Fibroblast of skin of abdomen (primary cell): Measurements from ENCODE around the gene GEMIN8.
A peak's percentile ranks its signal among the peaks of the same experiment; 100 is the strongest.

Source experiments
- DNase-seq: peaks from one replicate; pipeline ENCODE4 v3.0.0-alpha.2; 2013

The GEMIN8 gene

GRCh38 chrX:14015294-14015693 is 14.4 kb downstream of the GEMIN8 start:
- peak; percentile 27 for DNase-seq

GRCh38 chrX:14014526-14014925 is 15.2 kb downstream of the GEMIN8 start:
- no peak for DNase-seq

DNA sequence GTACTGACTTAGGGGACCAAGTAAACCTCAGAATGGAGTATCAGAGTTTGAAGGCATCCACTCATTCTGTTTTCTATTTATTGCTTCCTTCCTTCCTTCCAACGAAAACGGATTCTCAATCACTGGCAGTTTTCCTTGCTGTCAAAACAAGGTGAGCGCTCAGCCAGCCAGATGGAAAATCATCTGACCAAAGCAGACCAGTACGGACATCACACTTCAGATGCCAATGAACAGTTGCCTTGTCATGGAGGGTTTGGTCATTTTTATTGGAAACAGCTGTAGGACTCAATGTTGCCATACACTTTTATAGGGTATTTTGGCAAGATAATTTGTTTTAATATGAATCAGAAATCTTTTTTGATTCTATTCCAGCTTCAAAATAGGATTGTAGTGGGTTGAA is 16.6 kb downstream of the GEMIN8 start:
- DNase-seq = peak; percentile 10

GRCh38 chrX:14010566-14010965 is 19.1 kb downstream of the GEMIN8 start:
- no peak for DNase-seq

GRCh38 chrX:14006540-14006939 is 23.2 kb downstream of the GEMIN8 start:
- no peak for DNase-seq

DNA sequence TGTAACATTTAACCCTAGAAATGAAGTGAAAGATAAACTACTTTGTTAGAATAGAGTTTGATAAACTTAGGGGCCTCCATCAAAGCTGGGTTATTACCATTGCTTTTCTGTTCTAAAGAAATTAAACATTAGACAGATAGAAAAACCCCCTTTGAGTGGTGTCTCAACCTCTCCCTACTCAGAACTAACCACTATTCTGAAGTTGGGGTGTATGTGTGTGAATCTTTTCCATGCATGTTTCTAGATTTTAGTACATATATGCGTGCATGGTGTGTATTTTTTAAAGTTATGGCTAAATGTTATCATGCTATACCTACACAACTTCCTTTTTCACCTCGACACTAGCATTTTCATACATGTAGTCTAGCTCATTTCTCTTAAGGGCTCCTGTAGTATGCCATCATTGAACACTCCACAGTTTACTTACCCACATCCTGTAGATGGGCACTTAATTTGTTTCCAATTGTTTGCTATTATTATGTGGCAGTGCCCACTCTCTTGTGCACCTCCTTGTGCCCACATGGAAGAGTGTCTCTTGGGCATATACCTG is 25.7 kb downstream of the GEMIN8 start:
- no peak for DNase-seq

DNA sequence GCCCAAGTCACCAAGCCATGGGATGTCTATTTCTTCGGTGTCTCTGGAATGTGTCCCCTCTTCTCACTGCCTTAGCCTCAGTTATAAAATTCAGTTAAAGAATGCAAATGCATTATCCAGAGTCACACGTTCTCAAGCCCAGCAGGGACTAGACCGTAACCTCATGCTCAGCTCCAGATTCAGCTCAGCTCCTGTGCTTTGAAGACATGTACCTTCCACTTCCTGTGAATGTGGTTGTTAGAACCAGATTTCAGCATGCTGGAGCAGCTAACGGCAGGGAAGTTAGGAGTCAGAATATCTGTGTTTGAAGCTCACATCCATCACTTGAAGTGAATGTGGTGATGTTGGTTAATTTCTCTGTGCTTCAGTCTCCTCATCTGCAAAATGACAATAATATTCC is 26.7 kb downstream of the GEMIN8 start:
- DNase-seq = no peak

GRCh38 chrX:13996650-13997049 is 33.0 kb downstream of the GEMIN8 start:
- no peak for DNase-seq

DNA sequence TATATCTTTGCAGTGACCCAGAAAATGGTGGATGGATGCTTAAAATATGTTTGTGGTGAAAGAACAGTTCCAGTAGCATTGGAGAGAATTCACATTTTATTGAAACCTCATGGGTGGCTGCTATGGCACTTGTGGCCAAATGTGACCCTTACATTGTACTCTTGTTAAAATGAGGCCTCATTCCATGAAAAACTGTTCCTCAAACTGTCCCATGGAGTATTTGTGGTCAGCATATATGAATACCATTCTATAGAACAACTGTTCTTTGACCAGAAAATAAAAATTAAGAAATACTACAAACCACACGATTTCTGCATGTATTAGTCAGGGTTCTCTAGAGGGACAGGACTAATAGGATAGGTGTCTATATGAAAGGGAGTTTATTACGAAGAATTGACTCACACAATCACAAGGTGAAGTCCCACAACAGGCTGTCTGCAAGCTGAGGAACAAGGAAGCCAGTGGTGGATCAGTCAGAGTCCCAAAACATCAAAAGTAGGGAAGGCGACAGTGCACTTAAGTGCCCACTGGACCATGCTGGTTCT is 35.1 kb downstream of the GEMIN8 start:
- peak; percentile 46 for DNase-seq

GRCh38 chrX:13994104-13994503 is 35.6 kb downstream of the GEMIN8 start:
- no peak for DNase-seq

- no peak for DNase-seq
These were observed 39.4 kb downstream of the GEMIN8 start for GRCh38 chrX:13990126-13990800.

DNA sequence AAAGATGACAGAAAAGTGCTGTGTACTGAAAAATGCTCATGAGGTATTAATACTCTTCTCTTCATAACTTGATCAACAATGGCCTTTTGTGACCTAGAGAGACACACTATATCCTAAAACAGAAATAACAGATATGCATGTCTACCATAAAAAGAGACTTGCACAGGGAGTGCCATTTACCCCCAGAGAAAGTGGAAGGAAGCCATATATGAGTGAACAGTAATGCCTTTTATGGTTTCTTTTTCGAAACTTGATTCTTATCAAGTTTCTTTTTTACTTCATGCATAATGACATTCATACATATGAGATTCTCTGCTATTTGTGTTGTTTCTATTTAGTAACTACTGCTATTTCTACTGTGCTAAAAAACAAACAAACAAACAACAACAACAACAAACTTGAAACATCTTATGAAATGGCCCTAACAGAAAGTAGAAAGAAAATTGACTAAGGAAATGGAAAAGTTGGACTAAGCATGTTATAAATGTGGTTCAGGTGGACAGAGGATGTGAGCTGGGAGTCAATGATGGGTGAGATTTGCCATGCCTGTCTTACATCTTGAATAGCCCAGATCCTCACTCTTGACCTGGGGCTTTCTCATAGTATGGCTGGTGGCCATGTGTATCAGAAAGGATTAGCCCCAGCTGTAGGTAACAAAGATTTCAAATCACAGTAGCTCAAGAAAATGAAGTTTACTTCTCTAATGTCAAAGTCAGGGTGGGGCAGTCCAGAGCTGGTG is 43.8 kb downstream of the GEMIN8 start:
- no peak for DNase-seq

GRCh38 chrX:13983734-13984133 is 46.0 kb downstream of the GEMIN8 start:
- DNase-seq = no peak

DNA sequence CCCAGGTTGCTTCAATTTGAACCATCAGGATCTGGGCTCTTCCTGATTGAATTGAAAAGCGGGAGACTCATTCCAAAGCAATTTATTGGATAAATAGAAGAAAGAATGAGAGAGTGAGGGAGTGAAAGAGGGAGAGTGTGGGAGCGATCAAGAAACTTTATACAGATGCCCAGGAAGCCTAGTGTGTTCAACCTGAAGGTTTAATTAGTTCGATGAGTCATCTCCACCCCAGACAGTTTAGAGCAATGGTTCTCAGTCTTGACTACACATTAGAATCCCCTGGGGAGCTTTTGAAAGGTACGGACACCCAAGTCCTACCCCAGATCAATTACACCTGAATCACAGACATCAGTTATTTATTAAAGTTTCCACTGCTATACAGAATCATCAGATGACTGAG is 61.5 kb downstream of the GEMIN8 start:
- DNase-seq = no peak

DNA sequence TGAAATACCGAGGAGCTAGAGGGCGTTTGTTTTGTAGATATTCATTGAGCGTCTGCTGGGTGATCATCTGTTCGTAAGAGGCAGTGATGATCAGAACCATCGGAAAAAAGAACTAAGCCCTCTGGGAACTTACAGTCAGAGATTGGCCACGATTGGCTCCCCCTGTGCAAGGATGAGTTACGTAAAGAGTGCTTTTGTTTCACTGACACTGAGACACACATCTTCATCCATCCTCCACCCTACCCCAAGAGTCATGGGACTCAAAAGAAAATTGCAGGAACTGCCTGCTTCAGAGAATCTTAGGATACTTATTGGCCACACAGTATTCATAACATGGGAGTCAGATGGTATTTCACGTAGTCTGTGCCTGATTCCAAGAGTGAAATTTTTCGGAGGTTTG is 62.1 kb downstream of the GEMIN8 start:
- no peak for DNase-seq

GRCh38 chrX:13966793-13967125 is 62.9 kb downstream of the GEMIN8 start:
- DNase-seq = no peak

DNA sequence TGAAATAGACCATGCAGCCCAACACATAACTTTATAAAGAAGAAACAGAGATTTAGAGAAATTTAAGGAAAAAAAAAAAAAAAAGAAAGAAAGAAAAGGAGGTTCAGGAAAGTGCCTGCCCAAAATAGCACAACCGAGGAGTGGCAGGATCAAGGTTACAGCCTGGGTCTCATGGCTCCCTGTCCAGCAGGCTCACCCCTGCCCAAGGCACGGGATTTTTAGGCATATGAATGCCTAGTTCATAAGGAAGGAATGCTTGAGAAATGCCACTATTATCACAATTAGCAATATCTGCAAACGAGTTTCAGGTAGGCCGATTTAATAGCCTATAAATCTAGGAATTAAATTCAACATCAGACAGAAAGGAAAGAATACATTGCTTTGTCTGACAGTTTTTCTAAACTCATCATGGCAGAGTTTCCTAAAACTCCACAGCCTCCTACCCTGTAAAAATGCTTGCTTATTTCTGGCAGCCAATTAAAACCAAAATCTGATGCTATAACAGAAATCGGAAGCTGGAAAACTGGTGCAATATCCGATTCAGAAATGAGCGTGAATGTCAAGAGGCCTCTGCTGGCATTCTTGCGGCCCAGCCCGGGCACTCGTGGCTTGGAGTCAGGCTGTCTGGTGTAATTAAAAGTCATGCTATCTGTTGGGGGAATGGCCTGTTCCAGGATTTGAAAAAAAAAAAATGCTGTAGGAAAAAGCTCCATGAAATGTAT is 63.5 kb downstream of the GEMIN8 start:
- no peak for DNase-seq

DNA sequence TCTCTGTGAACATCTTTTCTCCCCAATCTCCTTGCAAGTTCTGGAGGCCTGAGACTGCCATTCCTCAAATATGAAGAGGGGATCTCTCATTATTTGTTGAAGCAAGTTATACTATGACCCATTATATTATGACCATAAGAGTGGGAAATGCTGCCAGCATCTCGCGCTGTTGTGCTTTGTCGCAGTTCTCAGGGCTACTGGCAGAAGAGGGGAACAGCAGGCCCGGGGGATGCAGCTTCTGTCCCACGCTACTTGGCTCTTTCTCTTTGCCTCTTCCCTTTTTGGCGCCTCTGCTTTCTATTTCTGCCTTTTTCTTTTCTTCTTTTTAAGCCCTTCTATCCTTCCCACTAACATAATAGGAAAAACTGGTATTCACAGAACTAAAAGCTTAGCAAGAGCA is 64.2 kb downstream of the GEMIN8 start:
- no peak for DNase-seq

DNA sequence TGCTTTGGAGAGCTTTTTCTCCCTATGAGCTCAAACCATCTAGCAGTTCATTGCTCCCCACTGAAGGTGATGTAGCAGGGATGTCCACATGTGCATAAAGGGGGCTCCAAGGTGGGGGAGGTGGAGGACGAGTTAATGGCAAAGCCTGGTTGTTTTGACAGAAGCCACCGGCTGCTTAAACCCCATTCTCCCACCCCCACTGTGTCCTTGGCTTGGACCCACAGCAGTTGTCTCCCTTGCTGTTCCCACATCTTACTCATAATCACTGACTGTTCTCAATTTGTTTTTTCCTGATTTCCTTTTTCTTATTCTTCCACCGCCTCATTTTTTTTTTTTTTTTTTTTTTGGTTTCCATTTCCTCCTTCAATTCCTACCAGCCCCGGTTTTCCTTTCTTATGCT is 72.7 kb downstream of the GEMIN8 start:
- DNase-seq = no peak
